Measurements from ENCODE around the gene HMCN1. TPM values are rescaled to one million over a fixed set of nuclear protein-coding genes. Genes with fewer than 3 reads are reported as not detected.
"Not testable (repeated sequence)": the region's sequence is repeated elsewhere in the genome, so short reads cannot be mapped to it uniquely, and the experiment has no call there.

Gene HMCN1
- total RNA-seq, 2 donors from 2014 or later: 1.3 to 3.7 TPM

- no peaks in the 10 kb centered on the region for H3K27me3 ChIP-seq
- intact Hi-C loops (cut with DNase I): no loop called here
- no peaks in the 10 kb centered on the region for H3K9me3 ChIP-seq
- no peaks in the 10 kb centered on the region for H3K4me1 ChIP-seq
- TF ChIP-seq CTCF (IDR thresholded peaks at IDR 0.05): no peak
- no peak overlapping the region for H3K27ac ChIP-seq
- DNase-seq: no peak
- no peaks in the 10 kb centered on the region for H3K36me3 ChIP-seq
- no peak overlapping the region for H3K4me3 ChIP-seq
- no peak overlapping the region for H3K9ac ChIP-seq (ENCODE audit: low read depth in 2 of 2, low read length in 2 of 2)
Observed at GRCh38 chr1:186152620-186153239, 418.5 kb downstream of the HMCN1 start.

GRCh38 chr1:186154651-186155050 lies 420.5 kb downstream of the HMCN1 start:
- TF ChIP-seq CTCF (IDR thresholded peaks at IDR 0.05): no peak
- no peak for DNase-seq
- H3K4me1 ChIP-seq: no peaks in the 10 kb centered on the region

GRCh38 chr1:186155594-186155993 lies 421.4 kb downstream of the HMCN1 start:
- intact Hi-C loops (cut with DNase I): no loop called here
- H3K4me1 ChIP-seq: no peaks in the 10 kb centered on the region
- H3K36me3 ChIP-seq: no peaks in the 10 kb centered on the region
- no peak overlapping the region for H3K4me3 ChIP-seq
- H3K9ac ChIP-seq (ENCODE audit: low read depth in 2 of 2, low read length in 2 of 2): no peak overlapping the region
- H3K9me3 ChIP-seq: no peaks in the 10 kb centered on the region
- H3K27me3 ChIP-seq: no peaks in the 10 kb centered on the region
- DNase-seq: no peak
- peak; percentile 17 for TF ChIP-seq CTCF (IDR thresholded peaks at IDR 0.05)
- H3K27ac ChIP-seq: no peak overlapping the region

More at GRCh38 chr1:186154651-186155050, 420.5 kb downstream of the HMCN1 start:
- H3K36me3 ChIP-seq: no peaks in the 10 kb centered on the region
- H3K27ac ChIP-seq: no peak overlapping the region
- no peak overlapping the region for H3K9ac ChIP-seq (ENCODE audit: low read depth in 2 of 2, low read length in 2 of 2)
- H3K27me3 ChIP-seq: no peaks in the 10 kb centered on the region
- no peaks in the 10 kb centered on the region for H3K9me3 ChIP-seq
- no peak overlapping the region for H3K4me3 ChIP-seq
- intact Hi-C loops (cut with DNase I): no loop called here

- intact Hi-C loops (cut with DNase I): not testable (repeated sequence)
Observed at GRCh38 chr1:186162895-186163294, 428.7 kb downstream of the HMCN1 start.

GRCh38 chr1:186164773-186165172 lies 430.6 kb downstream of the HMCN1 start:
- intact Hi-C loops (cut with DNase I): no loop called here
- no peak for DNase-seq
- no peaks in the 10 kb centered on the region for H3K27me3 ChIP-seq
- no peak for TF ChIP-seq CTCF (IDR thresholded peaks at IDR 0.05)
- H3K9me3 ChIP-seq: no peaks in the 10 kb centered on the region
- no peaks in the 10 kb centered on the region for H3K36me3 ChIP-seq
- H3K4me1 ChIP-seq: no peaks in the 10 kb centered on the region
- H3K4me3 ChIP-seq: no peak overlapping the region
- H3K27ac ChIP-seq: no peak overlapping the region
- no peak overlapping the region for H3K9ac ChIP-seq (ENCODE audit: low read depth in 2 of 2, low read length in 2 of 2)

More at GRCh38 chr1:186162895-186163294, 428.7 kb downstream of the HMCN1 start:
- H3K36me3 ChIP-seq; H3K4me1 ChIP-seq; H3K4me3 ChIP-seq; H3K27me3 ChIP-seq; H3K27ac ChIP-seq; H3K9me3 ChIP-seq; H3K9ac ChIP-seq (ENCODE audit: low read depth in 2 of 2, low read length in 2 of 2): not testable (repeated sequence)
- peak; percentile 51 for DNase-seq

- TF ChIP-seq CTCF (IDR thresholded peaks at IDR 0.05): no peak
- Histone ChIP-seq H3K27ac (no peak overlapping the region), H3K36me3 (no peaks in the 10 kb centered on the region), H3K9ac (ENCODE audit: low read depth in 2 of 2, low read length in 2 of 2) (no peak overlapping the region), H3K9me3 (no peaks in the 10 kb centered on the region), H3K4me1 (no peaks in the 10 kb centered on the region), H3K4me3 (no peak overlapping the region), H3K27me3 (no peaks in the 10 kb centered on the region)
- no peak for DNase-seq
- intact Hi-C loops (cut with DNase I): no loop called here
Observed at GRCh38 chr1:186165303-186165702, 431.1 kb downstream of the HMCN1 start.

All from colonic mucosa (tissue), 4 donors.